ENCODE results near the gene PGR. TPM values are rescaled to one million over a fixed set of nuclear protein-coding genes. Genes with fewer than 3 reads are reported as not detected.

PGR gene
- total and polyA plus RNA-seq, 8 donors = 2.0 to 6.3 (median 4.7) TPM

DNA sequence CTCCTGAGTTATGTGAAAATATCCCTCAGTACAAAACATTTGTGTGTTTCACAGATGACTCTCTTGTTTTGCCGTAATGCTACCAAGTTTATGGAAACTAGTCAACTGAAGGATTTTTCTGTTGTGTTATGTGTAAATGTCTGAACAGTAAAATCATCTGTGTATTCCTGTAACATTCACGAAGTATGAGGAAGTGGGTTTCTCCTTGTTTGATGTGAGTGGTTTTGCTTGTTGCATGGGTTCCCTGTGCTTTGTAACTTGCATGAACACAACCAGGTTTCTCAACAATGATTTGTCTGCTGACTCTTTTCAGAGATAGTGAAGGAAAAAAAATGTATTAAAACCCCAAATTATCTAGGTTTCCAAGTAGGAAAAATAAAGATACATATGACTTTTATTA, 138.1 kb downstream of the PGR start:
- Histone ChIP-seq H3K27ac (no peak overlapping the region), H3K4me1 (no peaks in the 10 kb centered on the region), H3K4me3 (no peak overlapping the region), H3K27me3 (no peaks in the 10 kb centered on the region), H3K36me3 (no peaks in the 10 kb centered on the region), H3K9me3 (no peaks in the 10 kb centered on the region)
- ATAC-seq (no peak), DNase-seq (no peak)
- intact Hi-C loops (cut with DNase I) = no loop called here
- TF ChIP-seq, protein P1, sequence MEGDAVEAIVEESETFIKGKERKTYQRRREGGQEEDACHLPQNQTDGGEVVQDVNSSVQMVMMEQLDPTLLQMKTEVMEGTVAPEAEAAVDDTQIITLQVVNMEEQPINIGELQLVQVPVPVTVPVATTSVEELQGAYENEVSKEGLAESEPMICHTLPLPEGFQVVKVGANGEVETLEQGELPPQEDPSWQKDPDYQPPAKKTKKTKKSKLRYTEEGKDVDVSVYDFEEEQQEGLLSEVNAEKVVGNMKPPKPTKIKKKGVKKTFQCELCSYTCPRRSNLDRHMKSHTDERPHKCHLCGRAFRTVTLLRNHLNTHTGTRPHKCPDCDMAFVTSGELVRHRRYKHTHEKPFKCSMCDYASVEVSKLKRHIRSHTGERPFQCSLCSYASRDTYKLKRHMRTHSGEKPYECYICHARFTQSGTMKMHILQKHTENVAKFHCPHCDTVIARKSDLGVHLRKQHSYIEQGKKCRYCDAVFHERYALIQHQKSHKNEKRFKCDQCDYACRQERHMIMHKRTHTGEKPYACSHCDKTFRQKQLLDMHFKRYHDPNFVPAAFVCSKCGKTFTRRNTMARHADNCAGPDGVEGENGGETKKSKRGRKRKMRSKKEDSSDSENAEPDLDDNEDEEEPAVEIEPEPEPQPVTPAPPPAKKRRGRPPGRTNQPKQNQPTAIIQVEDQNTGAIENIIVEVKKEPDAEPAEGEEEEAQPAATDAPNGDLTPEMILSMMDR (IDR thresholded peaks at IDR 0.05) = no peak

DNA sequence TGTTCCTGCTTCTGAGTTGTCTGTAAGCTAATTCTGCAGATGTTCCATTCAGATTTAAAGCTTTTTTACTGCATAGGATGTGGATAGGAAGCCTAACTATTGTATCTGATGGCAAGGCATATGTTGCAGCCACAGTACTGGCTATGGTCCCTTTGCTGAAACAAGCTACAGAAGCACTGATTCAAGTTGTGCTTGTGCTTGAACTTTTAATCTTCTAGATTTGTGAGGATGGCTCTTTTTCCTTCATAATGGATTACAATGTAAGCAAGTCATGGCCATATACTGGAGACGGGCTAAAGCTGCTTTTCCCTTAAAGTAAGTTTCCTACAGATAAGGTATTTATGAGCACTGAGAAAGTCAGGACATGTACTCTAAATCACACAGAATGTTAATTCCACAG, 138.7 kb downstream of the PGR start:
- TF ChIP-seq, protein P1 (IDR thresholded peaks at IDR 0.05) = no peak
- Histone ChIP-seq H3K36me3 (no peaks in the 10 kb centered on the region), H3K4me1 (no peaks in the 10 kb centered on the region), H3K27me3 (no peaks in the 10 kb centered on the region), H3K4me3 (no peak overlapping the region), H3K9me3 (no peaks in the 10 kb centered on the region), H3K27ac (no peak overlapping the region)
- intact Hi-C loops (cut with DNase I) = no loop called here
- no peak for ATAC-seq
- no peak for DNase-seq

DNA sequence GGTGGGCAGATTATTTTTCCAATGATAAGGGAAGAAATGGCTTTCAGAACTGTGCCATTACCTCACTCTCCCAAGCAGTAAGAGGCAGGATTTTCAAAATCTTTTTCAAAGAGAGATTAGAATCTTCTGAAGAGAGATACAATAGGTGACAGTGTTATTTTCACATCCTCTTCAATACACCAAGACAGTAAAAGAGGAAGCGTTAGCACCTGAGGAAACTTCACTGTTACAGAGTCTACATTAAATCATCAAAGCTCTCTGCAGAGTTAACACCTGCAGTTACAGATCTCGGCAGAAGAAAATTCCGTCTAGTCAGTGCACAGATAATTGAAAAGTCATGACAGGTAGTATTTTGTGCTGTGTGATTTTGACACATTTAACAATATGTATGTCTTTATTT, 144.9 kb downstream of the PGR start:
- Histone ChIP-seq H3K27me3 (no peaks in the 10 kb centered on the region), H3K4me1 (no peaks in the 10 kb centered on the region), H3K9me3 (no peaks in the 10 kb centered on the region), H3K4me3 (no peak overlapping the region), H3K27ac (no peak overlapping the region), H3K36me3 (no peaks in the 10 kb centered on the region)
- intact Hi-C loops (cut with DNase I) = no loop called here
- ATAC-seq = no peak
- TF ChIP-seq, protein P1 (IDR thresholded peaks at IDR 0.05) = no peak
- DNase-seq = no peak

DNA sequence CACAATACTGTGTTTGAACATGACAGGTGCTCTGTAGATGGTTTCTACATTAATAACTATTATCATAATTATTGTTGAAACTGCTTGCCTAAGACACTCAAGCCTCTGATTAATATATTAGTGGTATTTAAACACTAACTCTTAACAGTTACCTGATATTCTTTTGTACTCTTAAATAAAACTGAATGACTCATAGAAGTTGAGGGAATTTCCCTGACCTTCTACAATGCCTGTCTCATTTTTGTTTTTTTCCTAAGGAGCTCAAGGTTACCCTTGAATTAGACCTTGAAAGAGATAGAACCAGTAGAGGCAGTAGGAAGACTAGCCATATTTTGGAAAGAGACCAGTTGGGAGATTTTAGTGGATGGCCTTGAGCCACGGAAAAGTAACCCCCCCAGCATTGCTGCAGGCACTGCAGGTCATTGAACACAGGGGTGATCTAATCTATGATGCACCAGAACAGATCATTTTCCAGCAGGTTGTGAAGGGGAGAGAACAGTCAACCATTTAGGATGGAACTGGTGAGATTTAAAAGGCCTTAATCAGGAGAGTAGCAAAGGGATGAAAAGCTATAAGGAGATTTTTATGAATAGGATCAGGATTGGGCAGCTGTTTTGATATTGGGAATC, 148.3 kb downstream of the PGR start:
- Histone ChIP-seq H3K4me3 (no peak overlapping the region), H3K27me3 (no peaks in the 10 kb centered on the region), H3K27ac (no peak overlapping the region), H3K9me3 (no peaks in the 10 kb centered on the region), H3K4me1 (no peaks in the 10 kb centered on the region), H3K36me3 (no peaks in the 10 kb centered on the region)
- DNase-seq = no peak
- no peak for ATAC-seq
- intact Hi-C loops (cut with DNase I) = no loop called here
- TF ChIP-seq, protein P1 (IDR thresholded peaks at IDR 0.05) = no peak

DNA sequence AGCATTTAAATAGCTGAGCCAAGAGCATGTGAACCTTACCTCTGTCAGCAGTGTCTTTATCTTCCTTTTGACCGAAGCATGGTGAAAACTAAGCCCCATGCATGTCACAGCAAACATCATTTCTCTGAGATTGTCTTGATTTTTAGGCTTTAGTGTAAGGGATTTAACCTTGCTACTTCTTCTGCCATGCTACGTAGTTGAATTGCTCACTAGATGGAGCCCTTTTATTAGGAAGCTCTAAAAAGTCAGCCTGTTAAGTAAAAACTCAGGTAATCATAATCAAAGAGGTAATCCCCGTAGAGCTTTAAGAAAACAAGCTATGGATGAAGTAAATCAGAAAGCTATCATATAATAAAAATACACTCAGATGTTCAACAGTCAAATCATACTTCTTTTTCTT, 149.5 kb downstream of the PGR start:
- intact Hi-C loops (cut with DNase I) = no loop called here
- TF ChIP-seq, protein P1 (IDR thresholded peaks at IDR 0.05) = no peak
- peak; percentile 48 for ATAC-seq
- Histone ChIP-seq H3K4me3 (no peak overlapping the region), H3K4me1 (no peaks in the 10 kb centered on the region), H3K36me3 (no peaks in the 10 kb centered on the region), H3K27ac (no peak overlapping the region), H3K9me3 (no peaks in the 10 kb centered on the region), H3K27me3 (no peaks in the 10 kb centered on the region)
- peak in 2 of 4 donors; percentile 5 to 27 for DNase-seq

All from left lung (tissue), 10 donors.